Calu3 (cell line): ENCODE results near the gene ZNF25. TPM values are rescaled to one million over a fixed set of nuclear protein-coding genes. Genes with fewer than 3 reads are reported as not detected.
A peak's percentile ranks its signal among the peaks of the same experiment; 100 is the strongest.
"Not testable (repeated sequence)": the region's sequence is repeated elsewhere in the genome, so short reads cannot be mapped to it uniquely, and the experiment has no call there.

ENCODE experiments used
- Bru-seq: library from RNA; stranded (reverse); fragments of 400-500 nt; gene quantifications from one replicate; lab custom pipeline; 2021; lab: Mats Ljungman, UMichigan
- BruChase-seq, 2 experiments: library from RNA; stranded (reverse); fragments of 400-500 nt; gene quantifications; one replicate each; lab custom pipeline; 2021; lab: Mats Ljungman, UMichigan
- BruUV-seq: library from RNA; stranded (reverse); fragments of 400-500 nt; replicated peaks from 2 replicates; lab custom pipeline; 2021; lab: Mats Ljungman, UMichigan
- CTCF ChIA-PET: fragments of 300-600 bp; sonication (Branson Sonifier 250); formaldehyde crosslinking; loops from one replicate; lab custom pipeline; 2022; ENCODE audit warnings: antibody characterized with exemption; lab: Charles Lee
- DNase-seq: peaks from one replicate; pipeline ENCODE4 v3.0.0; 2022
- H3K27ac Mint-ChIP-seq: one replicate; pipeline ENCODE4 v1.8.0; 2022; ENCODE audit warnings: mixed read lengths; ENCODE audit not compliant: unreplicated experiment
- H3K27me3 Mint-ChIP-seq: one replicate; pipeline ENCODE4 v1.8.0; 2022; ENCODE audit warnings: mixed read lengths; ENCODE audit not compliant: unreplicated experiment
- H3K36me3 Mint-ChIP-seq: one replicate; pipeline ENCODE4 v1.8.0; 2022; ENCODE audit warnings: mild to moderate bottlenecking, moderate library complexity, mixed read lengths; ENCODE audit not compliant: insufficient read depth, unreplicated experiment
- H3K4me1 Mint-ChIP-seq: one replicate; pipeline ENCODE4 v1.8.0; 2022; ENCODE audit warnings: mild to moderate bottlenecking, low read depth, mixed read lengths; ENCODE audit not compliant: unreplicated experiment
- H3K4me3 Mint-ChIP-seq: one replicate; pipeline ENCODE4 v1.8.0; 2022; ENCODE audit warnings: mild to moderate bottlenecking, low read depth, moderate library complexity, mixed read lengths; ENCODE audit not compliant: unreplicated experiment
- H3K9me3 Mint-ChIP-seq: one replicate; pipeline ENCODE4 v1.8.0; 2022; ENCODE audit warnings: low read depth, mixed read lengths; ENCODE audit not compliant: unreplicated experiment
- intact Hi-C: fragments of 100-400 bp; cut with micrococcal nuclease; formaldehyde crosslinking; loops from one replicate; pipeline ENCODE4 v1.10.0; 2022; ENCODE audit not compliant: unreplicated experiment
- long read RNA-seq: library from polyadenylated mRNA; stranded (forward); transcript quantifications from one replicate; pipeline ENCODE4 v2.0.0, GENCODE V29; 2022
- total RNA-seq: library from RNA; stranded (reverse); gene quantifications from 2 replicates; pipeline ENCODE4 v1.2.3, GENCODE V29; 2022
- TF ChIP-seq, protein P1 (sequence below): fragments of 200-600 bp; IDR thresholded peaks from one replicate; pipeline ENCODE4 v1.8.0; 2022; ENCODE audit warnings: antibody characterized with exemption; ENCODE audit not compliant: unreplicated experiment

Gene ZNF25
- 2.8 and 3.0 TPM in 2 replicates for total RNA-seq
- percentile 53 among the genes with signal in this experiment for Bru-seq, nascent RNA
- percentile 48 among the genes with signal in this experiment for BruChase-seq, experiment 1, labeled RNA remaining after a 6-hour chase
- BruChase-seq, experiment 2, labeled RNA remaining after a 2-hour chase: percentile 49 among the genes with signal in this experiment
- long read RNA-seq, full-length matches to known transcripts: 3 of 5 reads
- long read RNA-seq, partial matches to known transcripts: 0 of 5 reads
- long read RNA-seq, other reads (novel, unspliced or antisense): 2 of 5 reads

DNA sequence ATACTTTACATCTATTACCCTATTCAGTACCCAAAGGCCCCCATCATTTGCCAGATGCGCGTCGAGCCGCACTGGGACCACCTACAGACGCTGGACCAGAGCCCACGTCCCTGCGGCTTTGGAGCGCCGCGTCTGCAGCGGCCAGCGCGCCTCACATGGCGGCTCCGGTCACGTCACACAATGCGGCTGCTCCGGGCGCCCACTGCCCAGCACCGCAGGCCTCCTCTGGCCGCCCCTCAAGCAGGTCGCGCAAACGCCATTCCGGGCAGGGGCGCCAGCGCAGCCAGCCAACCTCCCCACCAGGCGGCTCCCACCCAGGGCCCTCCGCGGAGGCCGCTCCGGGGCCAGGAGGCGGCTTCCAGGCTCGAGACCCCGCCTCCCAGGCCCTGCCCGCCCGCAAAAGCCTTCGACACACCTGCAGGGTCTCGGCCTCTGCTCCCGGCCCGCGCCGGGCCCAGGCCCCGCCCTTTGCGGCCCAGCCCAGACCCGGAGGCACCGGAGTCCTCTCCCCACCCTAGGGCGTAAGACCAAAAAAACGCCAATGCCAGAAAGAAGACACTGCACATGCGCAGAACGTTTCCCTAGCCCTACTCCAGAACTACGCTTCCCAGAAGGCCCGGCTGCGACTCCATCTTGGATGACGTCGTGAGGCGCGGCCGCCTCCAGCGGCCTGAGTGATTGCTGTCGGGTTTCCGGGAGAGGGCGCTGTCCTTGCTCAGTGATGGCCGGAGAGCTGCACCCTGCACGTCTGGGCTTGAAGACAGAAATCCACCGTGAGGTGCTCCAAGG, at the start of gene ZNF25:
ZNF25 (minus strand) TSS at position 557 of the 789 bp plus-strand sequence. CDS start 4,925 bp downstream, outside the sequence.
- CTCF ChIA-PET: interaction anchor here (0.6 to 1.2 kb wide), 7 partner anchors 8 to 1111 kb away, joined by 3 to 14 read pairs (median 5); partner anchors contain the start of gene ZNF33A

DNA sequence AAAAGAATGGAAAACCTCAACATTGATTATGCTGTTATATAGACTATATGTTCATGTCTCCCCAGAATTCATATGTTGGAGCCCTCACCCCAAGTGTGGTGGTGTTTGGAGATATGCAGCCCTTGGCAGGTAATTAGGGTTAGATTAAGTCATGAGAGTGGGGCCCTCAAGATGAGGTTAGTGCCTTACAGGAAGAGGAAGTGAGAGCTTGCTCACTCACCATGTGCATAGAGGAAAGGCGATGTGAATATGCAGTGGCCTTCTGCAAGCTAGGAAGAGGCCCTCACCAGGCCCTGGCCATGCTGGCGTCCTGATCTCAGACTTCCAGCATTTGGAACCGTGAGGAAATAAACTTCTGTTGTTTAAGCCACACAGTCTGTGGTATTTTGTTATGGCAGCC, 48.8 kb upstream of the ZNF25 start:
- no peak for DNase-seq
- no peak overlapping the region for H3K4me3 Mint-ChIP-seq
- peaks cover 46% of the 10 kb centered on the region for H3K36me3 Mint-ChIP-seq
- H3K27me3 Mint-ChIP-seq: no peaks in the 10 kb centered on the region
- TF ChIP-seq, protein P1, sequence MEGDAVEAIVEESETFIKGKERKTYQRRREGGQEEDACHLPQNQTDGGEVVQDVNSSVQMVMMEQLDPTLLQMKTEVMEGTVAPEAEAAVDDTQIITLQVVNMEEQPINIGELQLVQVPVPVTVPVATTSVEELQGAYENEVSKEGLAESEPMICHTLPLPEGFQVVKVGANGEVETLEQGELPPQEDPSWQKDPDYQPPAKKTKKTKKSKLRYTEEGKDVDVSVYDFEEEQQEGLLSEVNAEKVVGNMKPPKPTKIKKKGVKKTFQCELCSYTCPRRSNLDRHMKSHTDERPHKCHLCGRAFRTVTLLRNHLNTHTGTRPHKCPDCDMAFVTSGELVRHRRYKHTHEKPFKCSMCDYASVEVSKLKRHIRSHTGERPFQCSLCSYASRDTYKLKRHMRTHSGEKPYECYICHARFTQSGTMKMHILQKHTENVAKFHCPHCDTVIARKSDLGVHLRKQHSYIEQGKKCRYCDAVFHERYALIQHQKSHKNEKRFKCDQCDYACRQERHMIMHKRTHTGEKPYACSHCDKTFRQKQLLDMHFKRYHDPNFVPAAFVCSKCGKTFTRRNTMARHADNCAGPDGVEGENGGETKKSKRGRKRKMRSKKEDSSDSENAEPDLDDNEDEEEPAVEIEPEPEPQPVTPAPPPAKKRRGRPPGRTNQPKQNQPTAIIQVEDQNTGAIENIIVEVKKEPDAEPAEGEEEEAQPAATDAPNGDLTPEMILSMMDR: no peak
- CTCF ChIA-PET: no interaction called here
- no peak overlapping the region for H3K27ac Mint-ChIP-seq
- no peaks in the 10 kb centered on the region for H3K4me1 Mint-ChIP-seq
- intact Hi-C loops: no loop called here
- no TSS peak for BruUV-seq
- H3K9me3 Mint-ChIP-seq: peaks cover 6% of the 10 kb centered on the region

More for the DNA sequence above, at the start of gene ZNF25:
- peak; percentile 95 for DNase-seq
- intact Hi-C loops: loop anchor here (5.0 to 10.0 kb wide), 3 partner anchors 116 to 389 kb away; partner anchors contain the start of genes ZNF248 and ZNF37A
- no TSS peak for BruUV-seq
- Mint-ChIP-seq H3K27me3 (no peaks in the 10 kb centered on the region), H3K27ac (peak within 1 kb of the TSS; percentile 84), H3K9me3 (no peaks in the 10 kb centered on the region), H3K4me1 (peaks cover 9% of the 10 kb centered on the region), H3K36me3 (peaks cover 18% of the 10 kb centered on the region), H3K4me3 (peak within 1 kb of the TSS; percentile 93)
- TF ChIP-seq, protein P1: peak; percentile 70

DNA sequence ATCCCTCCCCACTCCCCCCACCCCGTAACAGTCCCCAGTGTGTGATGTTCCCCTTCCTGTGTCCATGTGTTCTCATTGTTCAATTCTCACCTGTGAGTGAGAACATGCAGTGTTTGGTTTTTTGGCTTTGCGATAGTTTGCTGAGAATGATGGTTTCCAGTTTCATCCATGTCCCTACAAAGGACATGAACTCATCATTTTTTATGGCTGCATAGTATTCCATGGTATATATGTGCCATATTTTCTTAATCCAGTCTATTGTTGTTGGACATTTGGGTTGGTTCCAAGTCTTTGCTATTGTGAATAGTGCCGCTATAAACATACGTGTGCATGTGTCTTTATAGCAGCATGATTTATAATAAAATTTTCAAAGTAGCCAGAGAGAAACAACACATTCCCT, 42.7 kb upstream of the ZNF25 start:
- H3K27me3 Mint-ChIP-seq, H3K9me3 Mint-ChIP-seq, BruUV-seq, H3K4me3 Mint-ChIP-seq, DNase-seq, H3K27ac Mint-ChIP-seq, intact Hi-C loops, H3K4me1 Mint-ChIP-seq, CTCF ChIA-PET: not testable (repeated sequence)
- H3K36me3 Mint-ChIP-seq: peaks cover 58% of the 10 kb centered on the region

DNA sequence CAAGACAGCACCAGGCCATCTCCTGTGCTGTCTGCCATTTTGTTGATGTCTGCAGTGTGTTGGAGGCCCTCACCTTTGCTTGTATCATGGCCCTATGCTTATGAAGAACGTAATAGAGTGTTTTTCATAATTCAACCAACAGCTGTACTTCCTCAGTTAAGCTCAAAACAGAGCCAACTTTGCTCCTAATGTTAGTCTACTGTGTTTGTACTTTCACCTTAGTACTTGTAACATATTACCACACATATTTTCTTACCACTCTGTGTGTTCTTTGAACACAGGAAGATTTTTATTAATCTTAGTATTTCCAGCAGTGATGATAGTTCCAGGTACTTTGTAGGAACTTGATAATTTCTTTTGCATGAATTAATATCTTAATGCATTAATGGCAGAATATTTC, 39.9 kb upstream of the ZNF25 start:
- Mint-ChIP-seq H3K4me1 (no peaks in the 10 kb centered on the region), H3K4me3 (no peak overlapping the region), H3K27me3 (no peaks in the 10 kb centered on the region), H3K36me3 (peaks cover 55% of the 10 kb centered on the region), H3K27ac (no peak overlapping the region), H3K9me3 (peaks cover 8% of the 10 kb centered on the region)
- no TSS peak for BruUV-seq
- DNase-seq: no peak
- CTCF ChIA-PET: no interaction called here
- TF ChIP-seq, protein P1: no peak
- intact Hi-C loops: no loop called here
